Glutamatergic neuron (in vitro differentiated cells): ENCODE data around the gene GSDMA. TPM values are rescaled to one million over a fixed set of nuclear protein-coding genes. Genes with fewer than 3 reads are reported as not detected.

ENCODE experiments used
- DNase-seq: peaks from one replicate; pipeline ENCODE4 v3.0.0; 2022
- H3K27ac Mint-ChIP-seq: one replicate; pipeline ENCODE4 v1.8.0; 2020; ENCODE audit warnings: mild to moderate bottlenecking, mixed read lengths, inconsistent platforms; ENCODE audit not compliant: unreplicated experiment
- H3K27me3 Mint-ChIP-seq: one replicate; pipeline ENCODE4 v1.8.0; 2020; ENCODE audit warnings: mild to moderate bottlenecking, moderate library complexity, mixed read lengths, inconsistent platforms; ENCODE audit not compliant: unreplicated experiment
- H3K36me3 Mint-ChIP-seq: one replicate; pipeline ENCODE4 v1.8.0; 2020; ENCODE audit warnings: mild to moderate bottlenecking, mixed read lengths, inconsistent platforms; ENCODE audit not compliant: unreplicated experiment
- H3K4me1 Mint-ChIP-seq: one replicate; pipeline ENCODE4 v1.8.0; 2020; ENCODE audit warnings: mild to moderate bottlenecking, low read depth, mixed read lengths, inconsistent platforms; ENCODE audit not compliant: unreplicated experiment
- H3K4me3 Mint-ChIP-seq: one replicate; pipeline ENCODE4 v1.8.0; 2020; ENCODE audit warnings: mild to moderate bottlenecking, mixed read lengths, inconsistent platforms; ENCODE audit not compliant: unreplicated experiment
- H3K9me3 Mint-ChIP-seq: one replicate; pipeline ENCODE4 v1.8.0; 2020; ENCODE audit warnings: mild to moderate bottlenecking, moderate library complexity, mixed read lengths, inconsistent platforms; ENCODE audit not compliant: unreplicated experiment
- CTCF ChIP-seq: fragments of 200-600 bp; sonication (generic); IDR thresholded peaks from one replicate; pipeline ENCODE4 v1.5.0; 2021; ENCODE audit not compliant: partially characterized antibody, unreplicated experiment
- long read RNA-seq: library from polyadenylated mRNA; unstranded; transcript quantifications from one replicate; pipeline ENCODE4 v2.0.0, GENCODE V29; 2020; ENCODE audit not compliant: unreplicated experiment
- total RNA-seq: library from RNA; stranded (reverse); fragmentation: NEBNext Ultra II Directional; extraction: Animal tissue kit (Norgen Biotek cat#: 25700); gene quantifications from one replicate; pipeline ENCODE4 v1.2.1, GENCODE V29; 2021; ENCODE audit not compliant: unreplicated experiment

Gene GSDMA
- total RNA-seq = not detected
- long read RNA-seq = 0 reads

GRCh38 chr17:39962642-39963220 is at the start of gene GSDMA:
Gene GSDMA (plus strand): TSS chr17:39963004. CDS start chr17:39965688, 2,684 bp downstream.
- Mint-ChIP-seq H3K4me1 (peaks cover 2% of the 10 kb centered on the region), H3K4me3 (no peak within 1 kb of the TSS), H3K9me3 (peaks cover 10% of the 10 kb centered on the region), H3K27ac (no peak within 1 kb of the TSS), H3K36me3 (no peaks in the 10 kb centered on the region), H3K27me3 (peaks cover 2% of the 10 kb centered on the region)
- no peak for TF ChIP-seq CTCF
- no peak for DNase-seq

- peaks cover 11% of the 10 kb centered on the region for H3K36me3 Mint-ChIP-seq
- H3K27me3 Mint-ChIP-seq = peaks cover 4% of the 10 kb centered on the region
- DNase-seq = no peak
- no peak for TF ChIP-seq CTCF
- H3K27ac Mint-ChIP-seq = no peak overlapping the region
- H3K9me3 Mint-ChIP-seq = no peaks in the 10 kb centered on the region
- H3K4me1 Mint-ChIP-seq = peaks cover 7% of the 10 kb centered on the region
- no peak overlapping the region for H3K4me3 Mint-ChIP-seq
These were observed 48.8 kb upstream of the GSDMA start for GRCh38 chr17:39913989-39914388.

- Mint-ChIP-seq H3K27ac (no peak overlapping the region), H3K27me3 (peaks cover 4% of the 10 kb centered on the region), H3K4me1 (peaks cover 10% of the 10 kb centered on the region), H3K9me3 (no peaks in the 10 kb centered on the region), H3K4me3 (no peak overlapping the region), H3K36me3 (peaks cover 11% of the 10 kb centered on the region)
- TF ChIP-seq CTCF = no peak
- no peak for DNase-seq
These were observed 47.2 kb upstream of the GSDMA start for GRCh38 chr17:39915559-39915958.

- no peak for TF ChIP-seq CTCF
- no peak for DNase-seq
- Mint-ChIP-seq H3K36me3 (peaks cover 11% of the 10 kb centered on the region), H3K9me3 (peaks cover 3% of the 10 kb centered on the region), H3K4me3 (no peak overlapping the region), H3K4me1 (peaks cover 12% of the 10 kb centered on the region), H3K27me3 (peaks cover 4% of the 10 kb centered on the region), H3K27ac (no peak overlapping the region)
These were observed 45.9 kb upstream of the GSDMA start for GRCh38 chr17:39916918-39917317.

GRCh38 chr17:39919087-39919683 is 43.6 kb upstream of the GSDMA start:
- Mint-ChIP-seq H3K27ac (no peak overlapping the region), H3K27me3 (peaks cover 2% of the 10 kb centered on the region), H3K4me3 (no peak overlapping the region), H3K36me3 (peaks cover 11% of the 10 kb centered on the region), H3K4me1 (peaks cover 20% of the 10 kb centered on the region), H3K9me3 (peaks cover 4% of the 10 kb centered on the region)
- no peak for DNase-seq
- no peak for TF ChIP-seq CTCF
